T-helper 1 cell treated with Interleukin-12 subunit alpha and Interleukin-12 subunit beta and Interleukin-4 antibody, amounts not matched to agents 30 μg/mL and 1 μg/mL, for 36 hours (primary cell): ENCODE results near the gene ROPN1L.

ENCODE experiments used
- H3K27ac Mint-ChIP-seq: one replicate; pipeline ENCODE4 v1.8.0; 2021; ENCODE audit warnings: mild to moderate bottlenecking, mixed read lengths
- H3K27me3 Mint-ChIP-seq: one replicate; pipeline ENCODE4 v1.8.0; 2021; ENCODE audit warnings: low read depth, mixed read lengths
- H3K36me3 Mint-ChIP-seq: one replicate; pipeline ENCODE4 v1.8.0; 2021; ENCODE audit warnings: low read depth, mixed read lengths
- H3K4me1 Mint-ChIP-seq: one replicate; pipeline ENCODE4 v1.8.0; 2021; ENCODE audit warnings: low read depth, mixed read lengths
- H3K4me3 Mint-ChIP-seq: one replicate; pipeline ENCODE4 v1.8.0; 2021; ENCODE audit warnings: mild to moderate bottlenecking, moderate library complexity, mixed read lengths
- H3K9me3 Mint-ChIP-seq: one replicate; pipeline ENCODE4 v1.8.0; 2021; ENCODE audit warnings: mixed read lengths

The ROPN1L gene

DNA sequence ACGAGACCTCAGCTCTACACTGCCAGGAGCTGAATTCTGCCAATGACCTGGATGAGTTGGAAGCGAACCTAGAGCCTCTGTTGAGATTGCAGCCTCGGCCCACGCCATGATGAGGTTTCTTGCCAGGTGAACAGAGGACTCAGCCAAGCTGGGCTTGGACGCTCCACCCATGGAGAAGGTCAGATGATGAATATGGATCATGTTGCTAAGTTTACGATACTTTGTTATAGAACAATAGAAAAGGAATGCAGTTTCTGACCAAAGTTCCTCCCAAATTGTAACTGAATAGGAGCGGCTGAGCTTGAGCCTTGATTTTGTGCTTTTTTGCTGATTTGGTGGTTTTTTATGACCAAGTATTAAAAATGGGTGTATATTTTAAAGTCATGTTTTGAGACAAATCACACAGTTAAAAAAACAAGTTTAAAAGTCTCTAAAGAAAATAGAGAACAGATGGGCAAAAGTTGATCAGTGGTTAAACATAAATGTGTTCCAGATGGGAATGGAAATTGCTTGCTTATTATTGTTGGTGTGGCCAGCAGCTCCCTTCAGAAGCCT, 32.9 kb downstream of the ROPN1L start:
- Mint-ChIP-seq H3K27me3 (peaks cover 9% of the 10 kb centered on the region), H3K4me1 (no peaks in the 10 kb centered on the region), H3K36me3 (no peaks in the 10 kb centered on the region), H3K4me3 (no peak overlapping the region), H3K27ac (no peak overlapping the region), H3K9me3 (no peaks in the 10 kb centered on the region)

DNA sequence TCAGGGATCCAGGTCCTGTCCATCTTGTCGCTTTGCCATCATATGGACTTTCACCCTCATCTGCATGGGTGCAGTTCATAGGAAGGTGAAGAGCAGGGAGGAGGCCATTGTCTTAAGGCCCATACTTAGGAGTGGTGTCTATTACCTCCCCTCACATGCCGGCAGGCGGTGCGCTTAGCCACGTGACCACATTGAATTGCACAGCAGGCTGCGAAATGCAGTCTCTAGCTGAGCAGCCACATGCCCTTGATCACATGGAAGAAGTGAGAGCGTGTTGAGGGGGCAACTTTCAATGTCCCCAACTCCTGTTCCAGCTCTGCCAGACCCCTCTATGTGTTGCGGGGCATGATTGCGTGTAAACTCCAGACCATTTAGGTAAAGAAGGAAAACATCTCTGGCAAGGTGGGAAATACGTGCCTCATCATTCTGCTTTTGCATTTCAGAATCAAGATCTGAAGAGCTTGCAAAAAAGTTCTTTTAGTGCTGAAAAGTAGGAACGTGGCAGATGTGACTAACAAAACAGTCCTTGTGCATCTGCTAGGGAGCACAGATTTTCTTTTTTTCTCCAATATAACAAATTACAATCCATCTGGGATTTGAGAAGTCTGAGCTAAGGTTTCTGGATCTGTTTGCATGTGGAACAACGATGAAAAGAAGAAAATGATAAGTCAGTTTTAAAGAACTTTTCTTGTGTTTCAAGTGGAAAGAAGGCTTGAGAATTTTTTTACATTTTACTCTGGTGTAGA, 34.4 kb downstream of the ROPN1L start:
- peaks cover 9% of the 10 kb centered on the region for H3K27me3 Mint-ChIP-seq
- no peaks in the 10 kb centered on the region for H3K4me1 Mint-ChIP-seq
- H3K9me3 Mint-ChIP-seq = no peaks in the 10 kb centered on the region
- H3K36me3 Mint-ChIP-seq = no peaks in the 10 kb centered on the region
- H3K4me3 Mint-ChIP-seq = no peak overlapping the region
- H3K27ac Mint-ChIP-seq = no peak overlapping the region

GRCh38 chr5:10476878-10477277, 35.2 kb downstream of the ROPN1L start:
- no peak overlapping the region for H3K27ac Mint-ChIP-seq
- no peaks in the 10 kb centered on the region for H3K9me3 Mint-ChIP-seq
- H3K36me3 Mint-ChIP-seq = no peaks in the 10 kb centered on the region
- H3K27me3 Mint-ChIP-seq = peaks cover 9% of the 10 kb centered on the region
- no peak overlapping the region for H3K4me3 Mint-ChIP-seq
- no peaks in the 10 kb centered on the region for H3K4me1 Mint-ChIP-seq

GRCh38 chr5:10477943-10478342, 36.3 kb downstream of the ROPN1L start:
- Mint-ChIP-seq H3K36me3 (no peaks in the 10 kb centered on the region), H3K27ac (no peak overlapping the region), H3K4me3 (no peak overlapping the region), H3K4me1 (no peaks in the 10 kb centered on the region), H3K27me3 (peaks cover 14% of the 10 kb centered on the region), H3K9me3 (no peaks in the 10 kb centered on the region)

GRCh38 chr5:10478436-10478835, 36.8 kb downstream of the ROPN1L start:
- H3K36me3 Mint-ChIP-seq = no peaks in the 10 kb centered on the region

GRCh38 chr5:10479154-10479721, 37.6 kb downstream of the ROPN1L start:
- Mint-ChIP-seq H3K4me3 (no peak overlapping the region), H3K27ac (no peak overlapping the region), H3K27me3 (peaks cover 20% of the 10 kb centered on the region), H3K4me1 (no peaks in the 10 kb centered on the region), H3K9me3 (no peaks in the 10 kb centered on the region), H3K36me3 (no peaks in the 10 kb centered on the region)

More at GRCh38 chr5:10478436-10478835, 36.8 kb downstream of the ROPN1L start:
- peaks cover 19% of the 10 kb centered on the region for H3K27me3 Mint-ChIP-seq
- H3K4me3 Mint-ChIP-seq = no peak overlapping the region
- no peak overlapping the region for H3K27ac Mint-ChIP-seq
- H3K4me1 Mint-ChIP-seq = no peaks in the 10 kb centered on the region
- no peaks in the 10 kb centered on the region for H3K9me3 Mint-ChIP-seq

- Mint-ChIP-seq H3K27me3 (peaks cover 20% of the 10 kb centered on the region), H3K4me1 (peaks cover 3% of the 10 kb centered on the region), H3K4me3 (no peak overlapping the region), H3K36me3 (no peaks in the 10 kb centered on the region), H3K9me3 (no peaks in the 10 kb centered on the region), H3K27ac (no peak overlapping the region)
These were observed 38.7 kb downstream of the ROPN1L start for GRCh38 chr5:10480237-10480985.

- no peaks in the 10 kb centered on the region for H3K9me3 Mint-ChIP-seq
- no peaks in the 10 kb centered on the region for H3K36me3 Mint-ChIP-seq
- no peak overlapping the region for H3K27ac Mint-ChIP-seq
- no peak overlapping the region for H3K4me3 Mint-ChIP-seq
- peaks cover 14% of the 10 kb centered on the region for H3K27me3 Mint-ChIP-seq
- H3K4me1 Mint-ChIP-seq = peaks cover 3% of the 10 kb centered on the region
These were observed 39.7 kb downstream of the ROPN1L start for GRCh38 chr5:10481241-10481935.

- peaks cover 11% of the 10 kb centered on the region for H3K27me3 Mint-ChIP-seq
- no peak overlapping the region for H3K4me3 Mint-ChIP-seq
These were observed 41.3 kb downstream of the ROPN1L start for GRCh38 chr5:10482791-10483530.

GRCh38 chr5:10484774-10485141, 43.1 kb downstream of the ROPN1L start:
- Mint-ChIP-seq H3K27me3 (peaks cover 11% of the 10 kb centered on the region), H3K4me3 (no peak overlapping the region), H3K36me3 (no peaks in the 10 kb centered on the region), H3K9me3 (no peaks in the 10 kb centered on the region), H3K27ac (no peak overlapping the region), H3K4me1 (peaks cover 15% of the 10 kb centered on the region)

More at GRCh38 chr5:10482791-10483530, 41.3 kb downstream of the ROPN1L start:
- Mint-ChIP-seq H3K4me1 (peaks cover 4% of the 10 kb centered on the region), H3K36me3 (no peaks in the 10 kb centered on the region), H3K27ac (no peak overlapping the region), H3K9me3 (no peaks in the 10 kb centered on the region)

DNA sequence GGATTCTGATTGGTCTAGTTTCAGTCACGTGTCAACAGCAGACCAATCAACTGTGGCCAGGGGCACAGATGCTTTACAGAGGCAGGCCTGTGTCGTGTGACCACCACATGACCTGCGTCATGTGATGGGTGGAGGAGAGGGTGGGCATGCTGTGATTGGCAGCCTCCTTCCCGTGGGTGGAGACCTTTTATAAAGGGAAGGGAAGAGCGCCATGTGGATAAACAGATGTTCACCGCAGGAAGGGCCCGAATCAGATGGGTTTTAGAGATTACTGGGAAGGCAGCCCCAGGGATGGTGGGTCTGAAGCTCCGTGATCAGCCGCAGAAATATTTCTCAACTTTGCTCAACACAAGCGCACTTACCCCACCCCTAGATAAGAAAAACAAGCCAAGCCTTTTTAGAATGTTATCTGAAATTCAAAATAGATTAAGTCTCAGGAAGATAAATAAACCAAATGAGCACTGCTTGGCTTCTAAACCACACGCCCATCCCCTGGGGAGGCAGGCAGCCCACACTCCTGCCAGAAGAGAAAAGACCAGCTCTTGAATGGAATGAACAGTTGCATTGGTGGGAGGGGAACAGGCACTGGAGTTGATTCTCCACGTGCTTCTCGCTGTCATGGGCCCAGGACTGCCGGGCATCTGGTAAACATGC, 43.6 kb downstream of the ROPN1L start:
- H3K4me3 Mint-ChIP-seq = no peak overlapping the region
- H3K27ac Mint-ChIP-seq = no peak overlapping the region
- H3K4me1 Mint-ChIP-seq = peaks cover 20% of the 10 kb centered on the region
- H3K9me3 Mint-ChIP-seq = no peaks in the 10 kb centered on the region
- peaks cover 11% of the 10 kb centered on the region for H3K27me3 Mint-ChIP-seq
- H3K36me3 Mint-ChIP-seq = no peaks in the 10 kb centered on the region

DNA sequence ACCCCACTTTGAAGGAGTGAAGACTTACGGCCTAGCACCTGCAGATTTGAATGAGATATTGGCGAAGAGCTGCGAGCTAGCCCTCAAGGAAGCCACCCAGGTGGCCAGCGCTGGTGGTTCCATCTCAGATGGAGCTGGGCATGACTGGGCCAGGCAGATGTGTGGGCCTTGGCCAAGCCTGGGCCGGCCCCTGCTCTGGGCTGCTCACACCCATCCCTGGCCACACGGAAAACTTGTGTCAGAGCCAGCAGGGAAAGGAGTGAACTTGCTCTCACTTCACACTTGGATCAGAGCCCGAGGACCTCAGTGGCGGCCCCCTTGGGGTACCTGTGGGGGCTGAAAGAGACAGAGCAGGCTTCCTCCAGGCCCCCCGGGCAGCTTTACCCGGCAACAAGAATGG, 44.2 kb downstream of the ROPN1L start:
- Mint-ChIP-seq H3K4me1 (peaks cover 22% of the 10 kb centered on the region), H3K27me3 (peaks cover 11% of the 10 kb centered on the region), H3K27ac (no peak overlapping the region), H3K36me3 (no peaks in the 10 kb centered on the region), H3K9me3 (no peaks in the 10 kb centered on the region), H3K4me3 (no peak overlapping the region)

- H3K4me3 Mint-ChIP-seq = no peak overlapping the region
These were observed 45.0 kb downstream of the ROPN1L start for GRCh38 chr5:10486511-10487344.

More at GRCh38 chr5:10486511-10487344, 45.0 kb downstream of the ROPN1L start:
- H3K4me1 Mint-ChIP-seq = peaks cover 22% of the 10 kb centered on the region
- no peak overlapping the region for H3K27ac Mint-ChIP-seq
- H3K27me3 Mint-ChIP-seq = peaks cover 11% of the 10 kb centered on the region
- no peaks in the 10 kb centered on the region for H3K9me3 Mint-ChIP-seq
- H3K36me3 Mint-ChIP-seq = no peaks in the 10 kb centered on the region
